ENCODE measurements around the gene PRDX6.
"Not testable (repeated sequence)": the region's sequence is repeated elsewhere in the genome, so short reads cannot be mapped to it uniquely, and the experiment has no call there.

Gene PRDX6

DNA sequence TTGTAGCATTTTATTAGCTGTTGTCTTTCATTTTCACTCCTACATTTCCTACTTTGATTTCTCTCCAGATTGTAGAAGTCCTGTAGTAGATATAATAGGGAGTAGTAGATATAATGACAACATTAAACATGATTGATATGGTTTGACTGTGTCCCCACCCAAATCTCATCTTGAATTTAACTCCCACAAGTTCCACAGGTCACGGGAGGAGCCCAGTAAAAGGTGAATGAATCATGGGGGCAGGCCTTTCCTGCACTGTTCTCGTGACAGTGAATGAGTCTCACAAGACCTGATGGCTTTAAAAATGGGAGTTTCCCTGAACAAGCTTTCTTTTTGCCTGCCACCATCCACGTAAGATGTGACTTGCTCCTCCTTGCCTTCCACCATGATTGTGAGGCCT lies 7.5 kb upstream of the PRDX6 start:
- 95% methylated on average over 3 of the region's 3 CpGs for WGBS

DNA sequence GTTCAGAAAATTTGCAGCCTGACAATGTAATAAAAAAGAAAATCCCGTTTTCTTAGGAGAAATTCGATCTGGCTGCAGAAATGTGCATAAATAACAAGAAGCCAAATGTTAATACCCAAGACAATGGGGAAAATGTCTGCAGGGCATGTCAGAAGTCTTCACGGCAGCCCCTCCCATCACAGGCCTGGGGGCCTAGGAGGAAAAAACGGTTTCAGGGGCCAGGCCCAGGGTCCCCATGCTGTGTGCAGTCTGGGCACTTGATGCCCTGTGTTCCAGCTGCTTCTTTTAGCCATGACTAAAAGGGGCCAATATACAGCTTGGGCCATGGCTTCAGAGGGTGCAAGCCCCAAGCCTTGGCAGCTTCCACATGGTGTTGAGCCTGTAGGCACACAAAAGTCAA lies 6.5 kb upstream of the PRDX6 start:
- Histone ChIP-seq H3K4me3 (ENCODE audit: low read length) (no peak overlapping the region), H3K9ac (ENCODE audit: low read depth, low read length) (no peak overlapping the region), H3K27ac (ENCODE audit: low read depth, low read length) (no peak overlapping the region), H3K36me3 (ENCODE audit: insufficient read depth, low read length) (peaks cover 32% of the 10 kb centered on the region), H3K27me3 (ENCODE audit: insufficient read depth, low read length) (no peaks in the 10 kb centered on the region), H3K4me1 (ENCODE audit: insufficient read depth, low read length) (peaks cover 7% of the 10 kb centered on the region; the same call in 1 of the 2 replicates), H3K9me3 (ENCODE audit: insufficient read depth, low read depth, low read length) (peaks cover 50% of the 10 kb centered on the region)
- WGBS = 94% methylated on average over 4 of the region's 4 CpGs

More for the DNA sequence above, 7.5 kb upstream of the PRDX6 start:
- Histone ChIP-seq H3K36me3 (ENCODE audit: insufficient read depth, low read length) (peaks cover 32% of the 10 kb centered on the region), H3K27me3 (ENCODE audit: insufficient read depth, low read length) (no peaks in the 10 kb centered on the region), H3K9me3 (ENCODE audit: insufficient read depth, low read depth, low read length) (peaks cover 54% of the 10 kb centered on the region), H3K4me1 (ENCODE audit: insufficient read depth, low read length) (no peaks in the 10 kb centered on the region; the same call in 1 of the 2 replicates), H3K4me3 (ENCODE audit: low read length) (no peak overlapping the region), H3K27ac (ENCODE audit: low read depth, low read length) (no peak overlapping the region), H3K9ac (ENCODE audit: low read depth, low read length) (no peak overlapping the region)

DNA sequence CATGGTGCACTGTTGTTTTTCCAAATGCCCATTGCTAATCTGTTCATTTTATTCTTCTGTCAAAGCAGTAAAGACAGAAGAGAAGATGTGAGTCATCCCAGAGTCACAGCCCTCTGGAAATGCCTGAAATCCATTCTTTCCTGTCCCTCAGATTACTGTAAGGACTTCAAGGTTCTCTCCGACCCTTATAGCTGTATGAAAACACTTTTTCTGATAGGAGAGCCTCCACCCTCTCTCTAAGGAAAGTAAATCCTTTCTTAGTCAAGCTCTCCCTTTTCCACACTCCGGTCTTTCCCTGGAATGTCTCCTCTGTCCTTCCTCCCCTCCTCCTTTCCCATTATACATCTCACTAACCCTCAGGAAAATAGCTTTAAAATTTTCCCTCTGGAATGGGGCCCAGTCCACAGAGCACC lies 3.5 kb upstream of the PRDX6 start:
- no peak overlapping the region for H3K4me3 ChIP-seq (ENCODE audit: low read length)

DNA sequence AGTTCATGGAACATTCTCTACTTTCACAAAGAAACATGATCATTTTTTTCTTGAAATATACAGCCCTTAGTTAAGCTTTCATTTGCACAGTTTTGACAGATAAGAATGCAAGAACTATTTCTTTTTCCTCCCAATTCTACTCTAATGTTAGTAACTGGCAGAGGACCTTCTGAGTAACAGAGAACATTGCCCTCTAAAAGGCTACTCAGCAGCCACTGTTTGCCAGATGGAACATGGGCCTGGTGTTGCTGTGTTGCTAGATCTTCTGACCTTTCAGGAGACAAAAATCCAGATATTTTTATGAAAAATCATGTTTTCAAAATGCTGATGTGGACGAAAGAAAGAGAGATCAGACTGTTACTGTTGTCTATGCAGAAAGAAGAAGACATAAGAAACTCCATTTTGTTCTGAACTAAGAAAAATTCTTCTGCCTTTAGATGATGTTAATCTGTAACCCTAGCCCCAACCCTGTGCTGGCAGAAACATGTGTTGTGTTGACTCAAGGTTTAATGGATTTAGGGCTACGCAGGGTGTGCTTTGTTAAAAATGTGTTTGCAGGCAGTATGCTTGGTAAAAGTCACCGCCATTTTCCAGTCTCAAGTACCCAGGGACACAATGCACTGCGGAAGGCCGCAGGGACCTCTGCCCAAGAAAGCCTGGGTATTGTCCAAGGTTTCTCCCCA lies 2.9 kb upstream of the PRDX6 start:
- H3K4me1 ChIP-seq (ENCODE audit: insufficient read depth, low read length) = peaks cover 18% of the 10 kb centered on the region
- H3K9me3 ChIP-seq (ENCODE audit: insufficient read depth, low read depth, low read length) = peaks cover 34% of the 10 kb centered on the region
- 81% methylated on average over 5 of the region's 5 CpGs for WGBS
- H3K27ac ChIP-seq (ENCODE audit: low read depth, low read length) = peak overlapping the region; percentile 59; the same call in 1 of the 2 replicates
- H3K36me3 ChIP-seq (ENCODE audit: insufficient read depth, low read length) = peaks cover 25% of the 10 kb centered on the region
- no peak overlapping the region for H3K4me3 ChIP-seq (ENCODE audit: low read length)
- no peaks in the 10 kb centered on the region for H3K27me3 ChIP-seq (ENCODE audit: insufficient read depth, low read length)
- H3K9ac ChIP-seq (ENCODE audit: low read depth, low read length) = no peak overlapping the region

More for the DNA sequence above, 3.5 kb upstream of the PRDX6 start:
- WGBS = 77% methylated on average over 2 of the region's 2 CpGs
- peak overlapping the region; percentile 59; the same call in 1 of the 2 replicates for H3K27ac ChIP-seq (ENCODE audit: low read depth, low read length)
- no peaks in the 10 kb centered on the region for H3K27me3 ChIP-seq (ENCODE audit: insufficient read depth, low read length)
- H3K9ac ChIP-seq (ENCODE audit: low read depth, low read length) = no peak overlapping the region
- H3K9me3 ChIP-seq (ENCODE audit: insufficient read depth, low read depth, low read length) = peaks cover 36% of the 10 kb centered on the region
- H3K36me3 ChIP-seq (ENCODE audit: insufficient read depth, low read length) = peaks cover 25% of the 10 kb centered on the region
- H3K4me1 ChIP-seq (ENCODE audit: insufficient read depth, low read length) = peaks cover 13% of the 10 kb centered on the region

DNA sequence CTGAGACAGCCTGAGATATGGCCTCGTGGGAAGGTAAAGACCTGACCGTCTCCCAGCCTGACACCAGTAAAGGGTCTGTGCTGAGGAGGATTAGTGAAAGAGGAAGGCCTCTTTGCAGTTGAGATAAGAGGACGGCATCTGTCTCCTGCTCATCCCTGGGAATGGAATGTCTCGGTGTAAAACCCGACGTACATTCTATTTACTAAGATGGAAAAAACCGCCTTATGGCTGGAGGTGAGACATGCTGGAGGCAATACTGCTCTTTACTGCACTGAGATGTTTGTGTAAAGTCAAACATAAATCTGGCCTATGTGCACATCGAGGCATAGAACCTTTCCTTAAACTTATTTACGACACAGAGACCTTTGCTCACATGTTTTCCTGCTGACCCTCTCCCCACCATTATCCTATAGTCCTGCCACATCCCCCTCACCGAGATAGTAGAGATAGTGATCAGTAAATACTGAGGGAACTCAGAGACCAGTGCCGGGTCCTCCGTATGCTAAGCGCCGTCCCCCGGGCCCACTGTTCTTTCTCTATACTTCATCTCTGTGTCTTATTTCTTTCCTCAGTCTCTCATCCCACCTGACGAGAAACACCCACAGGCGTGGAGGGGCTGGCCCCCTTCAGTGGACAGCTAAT lies 2.2 kb upstream of the PRDX6 start:
- Histone ChIP-seq H3K4me3 (ENCODE audit: low read length) (peak overlapping the region; percentile 83; the same call in 1 of the 2 replicates), H3K27ac (ENCODE audit: low read depth, low read length) (peak overlapping the region; percentile 59; the same call in 1 of the 2 replicates), H3K4me1 (ENCODE audit: insufficient read depth, low read length) (peaks cover 24% of the 10 kb centered on the region), H3K9me3 (ENCODE audit: insufficient read depth, low read depth, low read length) (peaks cover 28% of the 10 kb centered on the region), H3K36me3 (ENCODE audit: insufficient read depth, low read length) (peaks cover 27% of the 10 kb centered on the region)
- not testable (repeated sequence) for H3K27me3 ChIP-seq (ENCODE audit: insufficient read depth, low read length); H3K9ac ChIP-seq (ENCODE audit: low read depth, low read length)
- 79% methylated on average over 17 of the region's 17 CpGs for WGBS

DNA sequence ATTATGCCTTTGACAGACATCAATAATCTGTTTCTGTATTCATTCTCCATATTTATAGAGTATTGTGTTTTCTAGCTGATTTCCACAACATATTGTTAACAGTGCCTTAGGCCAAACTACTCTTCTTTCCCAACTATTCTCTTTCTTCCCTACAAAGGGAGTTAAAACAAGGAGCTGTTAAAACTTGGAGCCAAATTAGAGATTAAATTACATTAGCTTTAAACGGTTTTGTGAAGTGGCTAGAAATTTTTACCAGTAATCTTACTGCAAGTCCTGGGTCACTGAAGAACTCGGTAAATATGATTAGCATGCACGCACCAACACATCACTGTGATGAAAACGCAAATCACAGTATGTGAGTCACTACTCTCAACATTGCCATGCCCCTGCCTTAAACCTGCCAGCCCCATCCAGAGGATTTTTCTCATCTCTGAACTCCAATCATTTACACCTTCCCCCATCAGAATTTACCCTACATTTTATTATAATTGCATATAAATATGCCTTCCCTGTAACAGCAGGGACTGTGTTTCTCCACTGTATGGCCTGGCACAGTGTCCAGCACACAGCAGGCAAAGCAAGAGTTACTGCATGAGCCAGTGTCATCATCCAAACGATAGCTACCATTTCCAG lies 1.5 kb upstream of the PRDX6 start:
- WGBS = 67% methylated on average over 5 of the region's 5 CpGs
- H3K9ac ChIP-seq (ENCODE audit: low read depth, low read length) = no peak overlapping the region

DNA sequence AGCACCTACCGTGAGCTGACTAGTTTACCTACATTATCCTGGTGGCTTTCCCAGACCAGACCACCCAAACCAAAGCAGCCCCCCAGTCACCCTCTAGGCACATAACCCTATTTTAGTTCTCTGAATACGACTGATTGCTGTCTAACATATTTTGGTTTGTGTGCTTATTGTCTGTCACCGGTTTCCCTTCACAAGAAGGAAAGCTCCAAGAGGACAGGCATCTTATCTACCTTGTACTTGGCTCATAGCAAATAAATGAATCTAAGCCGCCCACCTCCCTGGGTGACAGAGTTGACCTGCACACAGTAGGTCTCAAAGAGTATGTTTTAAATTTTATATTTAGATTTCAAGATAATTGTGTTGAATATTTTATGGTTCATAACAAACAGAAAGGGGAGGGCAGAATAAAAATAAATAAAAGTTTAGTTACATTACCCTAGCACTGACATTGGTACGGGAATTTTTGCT lies 904 bp upstream of the PRDX6 start:
- peak overlapping the region; percentile 79; the same call in 1 of the 2 replicates for H3K27ac ChIP-seq (ENCODE audit: low read depth, low read length)
- peak overlapping the region; percentile 76 for H3K9ac ChIP-seq (ENCODE audit: low read depth, low read length)
- 64% methylated on average over 4 of the region's 5 CpGs for WGBS
- H3K4me1 ChIP-seq (ENCODE audit: insufficient read depth, low read length) = peaks cover 27% of the 10 kb centered on the region
- H3K4me3 ChIP-seq (ENCODE audit: low read length) = peak overlapping the region; percentile 83
- H3K36me3 ChIP-seq (ENCODE audit: insufficient read depth, low read length) = peaks cover 38% of the 10 kb centered on the region
- H3K9me3 ChIP-seq (ENCODE audit: insufficient read depth, low read depth, low read length) = peaks cover 16% of the 10 kb centered on the region
- H3K27me3 ChIP-seq (ENCODE audit: insufficient read depth, low read length) = no peaks in the 10 kb centered on the region

More for the DNA sequence above, 1.5 kb upstream of the PRDX6 start:
- no peaks in the 10 kb centered on the region for H3K27me3 ChIP-seq (ENCODE audit: insufficient read depth, low read length)
- no peak overlapping the region; the same call in 1 of the 2 replicates for H3K27ac ChIP-seq (ENCODE audit: low read depth, low read length)
- peaks cover 35% of the 10 kb centered on the region for H3K36me3 ChIP-seq (ENCODE audit: insufficient read depth, low read length)
- peaks cover 27% of the 10 kb centered on the region for H3K4me1 ChIP-seq (ENCODE audit: insufficient read depth, low read length)
- peak overlapping the region; percentile 83 for H3K4me3 ChIP-seq (ENCODE audit: low read length)
- H3K9me3 ChIP-seq (ENCODE audit: insufficient read depth, low read depth, low read length) = peaks cover 22% of the 10 kb centered on the region

DNA sequence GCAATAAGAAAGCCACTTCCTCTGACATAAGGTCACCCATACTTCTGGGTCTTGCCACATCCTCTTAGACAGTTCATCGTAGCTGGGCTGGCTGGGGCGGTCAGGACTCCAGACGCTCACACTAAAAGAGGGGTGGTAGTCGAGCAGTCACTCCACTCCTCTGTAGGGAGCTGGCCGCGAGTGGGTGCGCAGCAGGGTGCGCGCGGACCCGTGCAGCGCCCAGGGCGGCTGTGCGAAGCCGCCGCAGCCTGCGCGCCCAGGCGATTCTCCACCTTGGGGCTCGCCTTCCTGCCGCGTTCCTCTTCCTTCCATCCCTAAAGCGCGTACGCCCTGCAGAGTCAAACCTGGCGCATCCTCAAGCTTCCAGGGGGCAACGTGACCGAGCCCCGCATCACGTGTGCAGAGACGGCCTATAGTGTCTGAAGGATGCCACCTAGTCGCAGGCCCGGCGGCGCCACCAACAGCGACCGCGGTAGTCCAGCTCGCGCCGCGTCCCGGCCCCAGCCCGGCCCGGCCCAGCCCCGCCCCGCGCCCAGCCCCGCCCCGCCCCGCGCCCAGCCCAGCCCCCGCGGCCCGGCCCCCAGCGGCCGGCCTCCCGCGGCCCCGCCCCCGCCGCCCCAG lies 360 bp upstream of the PRDX6 start:
- Histone ChIP-seq H3K27me3 (ENCODE audit: insufficient read depth, low read length) (no peaks in the 10 kb centered on the region), H3K4me3 (ENCODE audit: low read length) (peak overlapping the region; percentile 93), H3K9ac (ENCODE audit: low read depth, low read length) (peak overlapping the region; percentile 76), H3K27ac (ENCODE audit: low read depth, low read length) (peak overlapping the region; percentile 79), H3K9me3 (ENCODE audit: insufficient read depth, low read depth, low read length) (peaks cover 11% of the 10 kb centered on the region), H3K36me3 (ENCODE audit: insufficient read depth, low read length) (peaks cover 40% of the 10 kb centered on the region), H3K4me1 (ENCODE audit: insufficient read depth, low read length) (peaks cover 27% of the 10 kb centered on the region)
- WGBS = under 1% methylated on average over 62 of the region's 62 CpGs

DNA sequence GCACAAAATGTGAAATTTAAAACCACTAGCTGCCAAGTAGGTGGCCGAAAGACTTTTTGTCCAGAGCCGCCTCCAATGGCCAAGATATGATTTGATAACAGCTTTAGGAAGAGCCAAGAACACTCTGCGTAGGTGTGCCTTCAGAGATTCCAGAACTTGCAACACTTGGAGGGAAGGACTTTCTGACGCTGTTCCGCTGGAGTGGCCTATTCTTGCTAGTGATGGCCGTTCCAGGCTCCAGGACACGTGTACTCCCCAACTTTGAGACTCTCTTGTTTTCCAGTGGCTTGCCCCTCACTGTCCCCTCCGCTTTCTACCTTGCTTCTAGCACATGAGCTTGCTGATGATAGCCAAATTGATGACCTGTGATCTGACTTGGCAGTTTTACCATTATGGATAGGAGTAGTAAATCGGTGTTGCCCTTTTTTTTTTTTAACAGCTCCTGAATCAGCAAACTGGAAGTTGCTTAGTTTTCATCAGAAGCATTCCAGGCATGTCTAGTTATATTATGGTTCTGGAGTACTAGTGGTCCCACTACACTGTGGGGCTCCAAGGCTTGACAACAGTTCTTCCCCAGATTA lies 1.0 kb downstream of the PRDX6 start:
- peak overlapping the region; percentile 80; the same call in 1 of the 2 replicates for H3K27ac ChIP-seq (ENCODE audit: low read depth, low read length)
- H3K4me3 ChIP-seq (ENCODE audit: low read length) = peak overlapping the region; percentile 93
- 4% methylated on average over 9 of the region's 9 CpGs for WGBS
- H3K9ac ChIP-seq (ENCODE audit: low read depth, low read length) = peak overlapping the region; percentile 97
- peaks cover 27% of the 10 kb centered on the region for H3K4me1 ChIP-seq (ENCODE audit: insufficient read depth, low read length)
- H3K27me3 ChIP-seq (ENCODE audit: insufficient read depth, low read length) = no peaks in the 10 kb centered on the region
- no peaks in the 10 kb centered on the region for H3K9me3 ChIP-seq (ENCODE audit: insufficient read depth, low read depth, low read length)
- H3K36me3 ChIP-seq (ENCODE audit: insufficient read depth, low read length) = peaks cover 46% of the 10 kb centered on the region

DNA sequence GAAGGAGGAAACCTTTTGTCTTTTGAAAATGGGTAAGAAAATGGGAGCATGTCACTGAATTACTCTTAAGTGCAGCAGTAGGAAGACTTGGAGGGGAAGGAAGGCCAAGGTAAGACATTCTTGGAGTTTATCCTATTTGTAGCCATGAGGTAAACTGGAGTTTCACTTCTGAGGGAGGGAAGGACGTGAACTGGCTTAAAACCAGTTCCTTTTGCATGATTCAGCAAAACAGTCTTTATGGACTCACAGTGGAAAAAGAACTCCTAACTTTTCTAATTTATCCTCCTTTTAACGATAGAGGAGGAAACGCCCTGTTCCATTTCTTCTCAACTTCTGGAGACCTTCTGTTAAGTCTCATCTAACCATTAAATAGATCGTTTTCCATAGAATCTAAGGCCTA lies 2.5 kb downstream of the PRDX6 start:
- WGBS = 82% methylated on average over 4 of the region's 4 CpGs
- Histone ChIP-seq H3K27ac (ENCODE audit: low read depth, low read length) (no peak overlapping the region), H3K9ac (ENCODE audit: low read depth, low read length) (0 out of 2 replicates have a peak overlapping the region, but pooled peaks have one; percentile 36), H3K27me3 (ENCODE audit: insufficient read depth, low read length) (no peaks in the 10 kb centered on the region), H3K9me3 (ENCODE audit: insufficient read depth, low read depth, low read length) (no peaks in the 10 kb centered on the region), H3K4me1 (ENCODE audit: insufficient read depth, low read length) (peaks cover 27% of the 10 kb centered on the region), H3K4me3 (ENCODE audit: low read length) (peak overlapping the region; percentile 93), H3K36me3 (ENCODE audit: insufficient read depth, low read length) (peaks cover 57% of the 10 kb centered on the region)

Measured in HUES64 (cell line).